T-helper 1 cell treated with Interleukin-12 subunit alpha and Interleukin-12 subunit beta and Interleukin-4 antibody, amounts not matched to agents 30 ng/mL and 1 ng/mL, for 36 hours (primary cell): Measurements from ENCODE around the gene MED14. TPM values are rescaled to one million over a fixed set of nuclear protein-coding genes. Genes with fewer than 3 reads are reported as not detected.
"Not testable (repeated sequence)": the region's sequence is repeated elsewhere in the genome, so short reads cannot be mapped to it uniquely, and the experiment has no call there.

Experiments used
- intact Hi-C: fragments of 100-400 bp; cut with micrococcal nuclease; formaldehyde crosslinking; loops from one replicate; pipeline ENCODE4 v1.15.1; 2024
- total RNA-seq: library from RNA; stranded (reverse); gene quantifications from 2 replicates; pipeline ENCODE4 v1.2.3, GENCODE V29; 2022

MED14 gene
- total RNA-seq, result 37.9 and 41.6 TPM in 2 replicates

GRCh38 chrX:40735325-40736169, at the start of gene MED14:
TSS of gene MED14 (minus strand) at chrX:40735542. CDS start at chrX:40735412, 130 bp downstream.
- intact Hi-C loops, result loop anchor here (1.0 to 10.0 kb wide), 12 partner anchors 13 to 1933 kb away; partner anchors contain the start of genes ATP6AP2, CASK, CXorf38 and MID1IP1

- intact Hi-C loops, result no loop called here
These were observed 49.3 kb upstream of the MED14 start for GRCh38 chrX:40784516-40785151.

- intact Hi-C loops, result not testable (repeated sequence)
These were observed 47.4 kb upstream of the MED14 start for GRCh38 chrX:40782644-40783259.

DNA sequence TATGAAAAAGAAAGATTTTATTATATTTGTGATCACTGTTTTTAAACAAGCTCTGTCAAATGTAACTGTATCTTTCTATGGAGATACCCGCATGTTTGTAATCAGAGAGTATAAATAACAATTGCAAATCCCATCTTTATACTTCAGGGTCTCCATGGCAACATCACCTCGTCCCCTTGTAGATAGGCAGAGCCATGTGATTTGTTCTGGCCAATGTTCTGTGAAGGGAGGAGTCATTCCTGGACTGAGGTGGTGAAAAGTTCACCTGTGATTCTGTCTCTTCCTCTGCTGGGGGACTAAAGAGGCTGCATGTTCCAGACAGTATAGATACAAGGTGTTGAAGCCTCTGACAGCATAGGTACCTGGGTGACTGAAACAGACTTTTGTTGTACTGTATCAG, 45.6 kb upstream of the MED14 start:
- intact Hi-C loops, result no loop called here

GRCh38 chrX:40780082-40780481, 44.7 kb upstream of the MED14 start:
- intact Hi-C loops, result no loop called here

DNA sequence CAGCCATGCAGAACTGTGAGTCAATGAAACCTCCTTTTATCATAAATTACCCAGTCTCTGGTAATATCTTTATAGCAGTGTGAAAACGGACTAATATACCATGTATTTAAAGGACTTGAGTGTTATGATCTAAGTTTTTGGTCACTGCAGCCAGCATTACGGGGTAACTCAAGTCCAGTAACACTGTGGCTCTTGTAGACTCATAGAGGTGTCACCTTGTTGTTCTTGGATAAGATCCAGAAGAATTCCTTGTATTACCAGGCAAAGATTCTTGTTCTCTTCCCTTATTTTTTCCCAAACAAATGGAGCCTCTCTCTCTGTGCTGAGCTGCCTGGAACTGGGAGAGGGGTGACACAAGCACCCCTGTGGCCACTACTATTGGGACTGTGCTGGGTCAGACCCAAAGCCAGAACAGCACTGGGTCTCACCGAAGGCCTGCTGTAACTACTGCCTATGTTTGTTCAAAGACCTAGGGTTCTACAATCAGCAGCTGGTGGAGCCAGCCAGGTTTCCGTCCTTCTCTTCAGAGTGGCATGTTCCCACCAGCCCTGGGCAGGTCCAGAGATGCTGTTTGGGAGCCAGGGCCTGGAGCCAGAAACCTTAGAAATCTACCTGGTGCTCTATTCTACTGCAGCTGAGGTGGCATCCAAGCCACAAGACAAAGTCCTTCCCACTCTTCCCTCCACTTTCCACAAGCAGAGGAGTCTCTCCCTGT, 43.7 kb upstream of the MED14 start:
- intact Hi-C loops, result no loop called here

GRCh38 chrX:40773809-40774208, 38.5 kb upstream of the MED14 start:
- intact Hi-C loops, result no loop called here

DNA sequence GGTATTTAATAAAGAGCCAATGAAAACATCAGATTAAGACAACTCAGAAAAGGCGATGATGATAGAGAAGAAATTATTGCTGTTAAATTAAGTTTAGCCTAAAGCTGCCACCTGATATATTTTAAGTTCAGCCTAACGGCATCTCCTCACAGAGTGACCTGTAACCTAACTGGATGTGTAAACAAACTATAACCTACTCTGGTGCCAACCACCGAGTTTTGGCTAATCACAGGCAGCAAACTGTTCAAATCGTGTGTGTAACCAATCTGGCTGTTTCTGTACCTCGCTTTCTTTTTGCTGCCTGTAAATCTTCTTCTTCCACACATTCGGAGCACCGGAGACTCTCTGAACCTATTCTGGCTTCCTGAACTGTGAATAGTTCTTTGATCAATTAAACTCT, 37.8 kb upstream of the MED14 start:
- intact Hi-C loops, result no loop called here

DNA sequence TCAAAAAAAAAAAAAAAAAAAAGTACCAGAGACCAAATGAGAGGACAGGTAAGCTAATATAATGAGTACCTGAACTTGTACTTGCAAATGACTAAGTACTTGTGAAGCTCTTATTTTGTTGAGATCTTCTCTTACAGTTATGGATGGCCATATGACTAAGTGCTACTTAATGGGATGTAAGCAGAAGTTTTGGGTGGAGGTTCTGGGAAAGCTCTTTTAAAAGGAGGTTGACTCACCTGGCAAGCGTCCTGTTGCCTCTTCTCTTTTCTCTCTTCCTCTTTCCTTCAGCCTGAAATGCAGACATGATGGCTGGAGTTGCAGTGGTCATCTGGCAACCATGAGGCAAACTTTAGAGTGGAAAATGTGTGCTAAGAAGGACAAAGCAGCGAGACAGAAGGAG, 36.9 kb upstream of the MED14 start:
- intact Hi-C loops, result no loop called here

GRCh38 chrX:40761762-40762161, 26.4 kb upstream of the MED14 start:
- intact Hi-C loops, result no loop called here

DNA sequence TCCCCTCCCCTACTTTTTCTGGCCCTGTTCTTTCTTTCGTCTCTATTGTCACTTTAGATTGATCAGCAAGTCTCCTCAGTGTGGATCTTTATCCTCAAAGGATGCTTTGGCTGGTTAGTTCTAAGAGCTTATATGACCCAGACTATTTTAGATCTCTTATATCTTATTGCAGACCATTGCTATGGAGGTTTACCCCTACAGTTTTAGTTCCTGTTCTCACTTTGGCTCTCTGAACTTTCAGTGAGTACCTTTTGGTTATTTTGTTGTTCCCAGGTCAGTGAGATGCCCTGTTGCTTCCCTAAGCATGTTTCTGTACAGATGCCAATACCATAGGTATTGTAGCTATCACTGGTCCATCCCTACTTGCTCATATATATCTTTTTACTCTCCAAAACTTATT, 24.0 kb upstream of the MED14 start:
- intact Hi-C loops, result no loop called here

GRCh38 chrX:40757058-40757457, 21.7 kb upstream of the MED14 start:
- intact Hi-C loops, result no loop called here

- intact Hi-C loops, result no loop called here
These were observed 20.2 kb upstream of the MED14 start for GRCh38 chrX:40755291-40756249.

DNA sequence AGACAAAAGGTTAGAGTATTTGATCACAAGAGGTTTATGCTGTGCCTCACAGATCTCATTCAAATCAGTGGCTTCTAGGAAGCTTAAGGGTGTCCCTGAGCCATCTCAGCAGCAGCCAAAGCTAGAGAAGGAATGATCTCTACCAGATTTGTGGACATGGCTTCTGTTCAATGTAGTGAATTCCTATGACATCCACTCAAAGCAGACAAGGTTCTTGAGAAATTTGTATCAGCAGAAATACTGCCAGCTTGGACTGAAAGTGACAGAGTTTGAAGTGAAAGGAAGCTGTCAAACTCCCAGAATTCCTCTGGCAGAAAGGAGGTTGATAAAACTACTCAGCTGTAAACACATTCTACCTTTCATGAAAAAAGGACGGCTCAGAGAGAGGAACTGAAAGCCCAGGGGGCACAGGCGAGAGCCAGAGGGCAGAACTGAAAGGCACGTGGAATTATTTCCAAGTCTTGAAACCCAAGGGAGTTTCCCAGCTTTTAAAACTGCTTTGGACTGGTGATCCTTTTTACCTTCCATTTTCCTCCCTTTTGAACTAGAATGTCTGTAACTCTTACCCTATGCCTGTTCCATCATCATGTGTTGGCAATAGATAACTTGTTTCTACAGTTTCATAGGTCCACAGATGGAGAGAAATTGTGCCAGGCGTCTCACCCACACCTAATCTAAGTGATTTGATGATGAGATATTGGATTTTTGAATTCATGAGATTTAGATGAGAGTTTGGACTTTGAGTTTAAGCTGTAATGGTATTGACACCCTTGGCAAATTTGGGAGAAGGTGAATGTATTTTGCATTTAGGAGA, 14.5 kb upstream of the MED14 start:
- intact Hi-C loops, result no loop called here

DNA sequence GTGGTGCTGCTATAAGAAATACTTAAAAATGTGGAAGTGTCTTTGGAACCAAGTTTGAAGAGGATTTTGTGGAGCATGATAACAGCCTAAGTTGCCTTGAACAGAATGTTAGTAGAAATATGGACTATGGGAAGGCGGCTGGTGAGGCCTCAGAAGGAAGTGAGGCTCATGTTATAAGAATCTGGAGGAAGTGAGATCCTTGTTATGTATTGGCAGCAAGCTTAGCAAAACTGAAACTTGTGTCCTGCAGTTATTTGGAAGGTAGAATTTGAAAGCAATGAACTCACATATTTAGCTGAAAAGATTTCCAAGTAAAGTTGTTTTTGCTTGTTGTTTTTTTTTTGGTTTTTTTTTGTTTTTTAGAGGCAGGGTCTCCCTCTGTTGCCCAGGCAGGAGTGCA, 13.6 kb upstream of the MED14 start:
- intact Hi-C loops, result no loop called here

- intact Hi-C loops, result no loop called here
These were observed 11.2 kb upstream of the MED14 start for GRCh38 chrX:40746521-40746920.

GRCh38 chrX:40736170-40736505, 796 bp upstream of the MED14 start:
- intact Hi-C loops, result loop anchor here (1.0 to 10.0 kb wide), 7 partner anchors 13 to 1934 kb away; partner anchors contain the start of genes ATP6AP2, CASK and MID1IP1

DNA sequence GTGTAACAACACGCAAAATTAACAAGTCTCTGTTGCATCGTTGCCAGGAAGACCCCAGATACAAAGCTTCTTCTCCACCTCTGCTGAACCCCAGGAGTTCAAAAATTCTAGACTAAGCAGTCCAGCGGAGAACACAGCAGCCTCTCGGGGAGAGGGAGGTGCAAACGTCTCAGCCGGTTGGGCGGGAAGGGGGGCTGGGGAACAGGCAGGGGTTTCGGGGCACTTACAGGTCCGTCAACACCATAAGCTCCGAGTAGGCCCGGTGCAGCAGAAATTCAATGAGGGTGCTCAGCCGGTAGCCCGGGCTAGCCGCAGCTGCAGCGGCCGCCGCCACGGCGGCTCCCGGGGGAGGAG, 394 bp downstream of the MED14 start:
- intact Hi-C loops, result loop anchor here (1.0 to 10.0 kb wide), 10 partner anchors 84 to 1933 kb away; partner anchors contain the start of genes CASK, CXorf38, MID1IP1 and USP9X

GRCh38 chrX:40733706-40734105, 1.6 kb downstream of the MED14 start:
- intact Hi-C loops, result loop anchor here (1.0 to 10.0 kb wide), 5 partner anchors 281 to 1191 kb away; partner anchors contain the start of gene CASK
